Measurements from ENCODE around the gene HTRA2. TPM values are rescaled to one million over a fixed set of nuclear protein-coding genes. Genes with fewer than 3 reads are reported as not detected.

Gene HTRA2
- total and polyA plus RNA-seq, 2 experiments from 2014 or later: 34.0 to 35.2 TPM

DNA sequence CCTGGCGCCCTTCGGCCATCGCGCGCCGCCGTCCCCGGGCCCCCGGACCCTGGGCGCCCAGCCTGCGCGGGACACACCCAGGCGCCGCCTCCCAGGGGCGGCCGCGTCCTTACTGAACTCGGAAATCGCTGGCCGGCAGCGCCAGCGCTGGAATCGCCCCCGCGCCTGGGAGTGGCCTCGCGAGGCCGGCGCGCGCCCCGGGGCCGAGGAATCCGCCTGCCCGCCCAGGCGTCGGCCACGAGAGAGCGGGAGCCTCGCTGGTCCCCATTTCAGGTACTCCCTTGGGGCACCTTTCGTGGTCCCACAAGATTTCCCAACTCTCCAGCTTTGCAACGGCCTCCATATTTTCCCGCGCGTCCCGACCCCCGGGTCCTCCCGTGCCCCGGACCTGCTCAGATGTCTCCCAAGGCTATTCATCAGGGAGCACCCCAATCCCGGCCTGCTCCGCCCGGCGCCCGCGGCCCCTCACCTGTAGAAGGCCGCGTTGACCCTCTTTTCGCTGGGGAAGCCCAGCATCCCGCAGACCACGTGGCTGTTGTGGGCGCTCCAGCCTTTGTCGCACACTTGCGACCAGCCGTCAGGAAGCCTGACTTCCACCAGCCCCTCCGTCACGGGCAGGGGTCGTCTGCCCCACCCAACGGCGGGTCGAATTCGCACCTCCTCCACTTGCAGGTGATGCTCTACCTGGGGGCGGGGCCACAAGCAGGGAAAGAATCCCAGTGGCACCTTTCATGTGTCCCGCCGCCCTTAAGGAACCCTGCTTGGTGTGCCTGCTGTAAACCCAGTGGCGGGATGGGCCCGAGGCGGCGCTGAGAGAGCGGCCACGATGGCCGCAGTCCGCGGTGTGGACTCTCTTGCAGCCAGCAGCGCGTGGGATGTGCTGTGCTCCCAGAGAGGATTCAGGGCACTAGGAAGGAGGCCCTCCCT lies 19.4 kb downstream of the HTRA2 start:
- Histone ChIP-seq H2AFZ (peak overlapping the region; percentile 80), H3K9me2 (ENCODE audit: insufficient read depth) (no peaks in the 10 kb centered on the region), H3K27ac (peak overlapping the region; percentile 34), H3K4me3 (peak overlapping the region; percentile 69), H3K4me1 (ENCODE audit: insufficient read depth) (peaks cover 32% of the 10 kb centered on the region), H3K9ac (peak overlapping the region; percentile 73), H3F3A (ENCODE audit: insufficient read depth) (peaks cover 15% of the 10 kb centered on the region; the same call in 1 of the 2 replicates), H3K27me3 (replicated peaks; ENCODE audit: insufficient read depth) (no peaks in the 10 kb centered on the region), H4K20me1 (ENCODE audit: insufficient read depth) (no peaks in the 10 kb centered on the region), H3K36me3 (ENCODE audit: low read depth) (no peaks in the 10 kb centered on the region), H3K9me3 (ENCODE audit: low read depth) (no peaks in the 10 kb centered on the region), H3K79me2 (ENCODE audit: insufficient read depth) (peaks cover 42% of the 10 kb centered on the region; the same call in 1 of the 2 replicates), H3K4me2 (ENCODE audit: unreplicated experiment) (peak overlapping the region; percentile 78)
- 15 to 17% methylated on average over 70 to 73 of the region's 85 CpGs for WGBS, 2 experiments (ENCODE audit: low coverage in 1 of 2, low lambda C conversion rate in 2 of 2, missing lambda C conversion rate in 2 of 2)
- peak; percentile 90 for DNase-seq
- in situ Hi-C loops (cut with MboI): no loop called here
- TF ChIP-seq EZH2 (IDR thresholded peaks at IDR 0.05; ENCODE audit: insufficient read depth, poor library complexity, severe bottlenecking) (no peak), EZH2phosphoT487 (IDR thresholded peaks at IDR 0.05; ENCODE audit: insufficient read depth, low read depth) (no peak)

DNA sequence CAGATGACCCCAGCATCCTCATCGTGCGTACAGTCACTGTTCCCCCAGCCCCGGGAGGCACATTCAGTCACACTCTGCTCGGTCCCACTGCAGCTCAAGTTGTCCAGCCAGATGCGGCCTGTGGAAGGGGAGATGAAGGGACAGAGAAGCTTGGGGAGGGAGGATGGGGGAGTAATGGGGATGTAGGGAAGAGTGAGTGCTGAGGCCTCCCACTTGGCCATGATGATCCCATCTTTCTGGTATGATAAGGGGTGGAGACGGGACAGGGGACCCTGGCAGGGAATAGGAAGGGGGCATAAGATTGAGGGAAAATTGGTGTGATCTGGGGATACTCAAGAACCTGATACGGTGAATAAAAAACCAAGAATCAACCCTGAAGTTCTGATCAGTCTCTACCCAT lies 20.5 kb downstream of the HTRA2 start:
- WGBS, 2 experiments (ENCODE audit: low coverage in 1 of 2, low lambda C conversion rate in 2 of 2, missing lambda C conversion rate in 2 of 2): 92 to 93% methylated on average over 7 of the region's 7 CpGs
- Histone ChIP-seq H3F3A (ENCODE audit: insufficient read depth) (peaks cover 15% of the 10 kb centered on the region; the same call in 1 of the 2 replicates), H4K20me1 (ENCODE audit: insufficient read depth) (no peaks in the 10 kb centered on the region), H3K9ac (no peak overlapping the region), H3K9me2 (ENCODE audit: insufficient read depth) (no peaks in the 10 kb centered on the region), H3K79me2 (ENCODE audit: insufficient read depth) (peaks cover 48% of the 10 kb centered on the region), H3K4me3 (no peak overlapping the region), H3K4me1 (ENCODE audit: insufficient read depth) (peaks cover 32% of the 10 kb centered on the region), H3K36me3 (ENCODE audit: low read depth) (no peaks in the 10 kb centered on the region), H3K27me3 (replicated peaks; ENCODE audit: insufficient read depth) (no peaks in the 10 kb centered on the region), H3K27ac (no peak overlapping the region), H3K4me2 (ENCODE audit: unreplicated experiment) (peak overlapping the region; percentile 78), H3K9me3 (ENCODE audit: low read depth) (no peaks in the 10 kb centered on the region), H2AFZ (no peak overlapping the region)
- in situ Hi-C loops (cut with MboI): no loop called here
- TF ChIP-seq EZH2phosphoT487 (IDR thresholded peaks at IDR 0.05; ENCODE audit: insufficient read depth, low read depth): no peak
- no peak for DNase-seq

GRCh38 chr2:74551530-74551929 lies 21.8 kb downstream of the HTRA2 start:
- H3K4me1 ChIP-seq (ENCODE audit: insufficient read depth): peaks cover 32% of the 10 kb centered on the region
- H3K9me2 ChIP-seq (ENCODE audit: insufficient read depth): no peaks in the 10 kb centered on the region
- DNase-seq: no peak
- no peak for TF ChIP-seq EZH2 (IDR thresholded peaks at IDR 0.05; ENCODE audit: insufficient read depth, poor library complexity, severe bottlenecking)
- TF ChIP-seq EZH2phosphoT487 (IDR thresholded peaks at IDR 0.05; ENCODE audit: insufficient read depth, low read depth): no peak
- H3F3A ChIP-seq (ENCODE audit: insufficient read depth): peaks cover 12% of the 10 kb centered on the region; the same call in 1 of the 2 replicates
- no peak overlapping the region for H2AFZ ChIP-seq
- H3K9ac ChIP-seq: no peak overlapping the region
- H3K79me2 ChIP-seq (ENCODE audit: insufficient read depth): peaks cover 55% of the 10 kb centered on the region
- no peak overlapping the region for H3K4me3 ChIP-seq
- in situ Hi-C loops (cut with MboI): no loop called here
- no peak overlapping the region for H3K4me2 ChIP-seq (ENCODE audit: unreplicated experiment)
- no peak overlapping the region for H3K27ac ChIP-seq
- H3K27me3 ChIP-seq (replicated peaks; ENCODE audit: insufficient read depth): no peaks in the 10 kb centered on the region
- H3K36me3 ChIP-seq (ENCODE audit: low read depth): no peaks in the 10 kb centered on the region
- no peaks in the 10 kb centered on the region for H3K9me3 ChIP-seq (ENCODE audit: low read depth)
- no peaks in the 10 kb centered on the region for H4K20me1 ChIP-seq (ENCODE audit: insufficient read depth)

GRCh38 chr2:74551942-74552913 lies 22.5 kb downstream of the HTRA2 start:
- DNase-seq: peak; percentile 36
- in situ Hi-C loops (cut with MboI): no loop called here
- peak overlapping the region; percentile 87 for H3K27ac ChIP-seq
- H4K20me1 ChIP-seq (ENCODE audit: insufficient read depth): no peaks in the 10 kb centered on the region
- no peaks in the 10 kb centered on the region for H3K9me2 ChIP-seq (ENCODE audit: insufficient read depth)
- H3K4me3 ChIP-seq: peak overlapping the region; percentile 97
- peak overlapping the region; percentile 93; the same call in 1 of the 2 replicates for H2AFZ ChIP-seq
- WGBS, 2 experiments (ENCODE audit: low coverage in 1 of 2, low lambda C conversion rate in 2 of 2, missing lambda C conversion rate in 2 of 2): 89 to 94% methylated on average over 21 of the region's 21 CpGs
- H3K36me3 ChIP-seq (ENCODE audit: low read depth): no peaks in the 10 kb centered on the region
- H3K4me2 ChIP-seq (ENCODE audit: unreplicated experiment): peak overlapping the region; percentile 84
- H3K9me3 ChIP-seq (ENCODE audit: low read depth): no peaks in the 10 kb centered on the region
- H3K9ac ChIP-seq: peak overlapping the region; percentile 83
- H3K79me2 ChIP-seq (ENCODE audit: insufficient read depth): peaks cover 55% of the 10 kb centered on the region
- TF ChIP-seq EZH2 (IDR thresholded peaks at IDR 0.05; ENCODE audit: insufficient read depth, poor library complexity, severe bottlenecking) (no peak), EZH2phosphoT487 (IDR thresholded peaks at IDR 0.05; ENCODE audit: insufficient read depth, low read depth) (no peak)
- peaks cover 32% of the 10 kb centered on the region for H3K4me1 ChIP-seq (ENCODE audit: insufficient read depth)
- peaks cover 12% of the 10 kb centered on the region; the same call in 1 of the 2 replicates for H3F3A ChIP-seq (ENCODE audit: insufficient read depth)
- H3K27me3 ChIP-seq (replicated peaks; ENCODE audit: insufficient read depth): no peaks in the 10 kb centered on the region
